Body of pancreas (tissue), 4 donors: Measurements from ENCODE around the gene RNF152. TPM values are rescaled to one million over a fixed set of nuclear protein-coding genes. Genes with fewer than 3 reads are reported as not detected.

Experiments
- ATAC-seq: fragments of 150-250 bp; one replicate; pipeline ENCODE4 v1.9.1; 2016
- DNase-seq, 4 donors: peaks; one replicate each; pipeline ENCODE4 v3.0.0-alpha.2; 2019
- H3K27ac ChIP-seq, 4 donors: fragments of 200-600 bp; sonication (generic); 1 replicate in 3 of 4; 2 replicates in 1 of 4; pipeline versions ENCODE4 v1.5.1 to v1.6.1; 2016 to 2019; ENCODE audit warnings: mild to moderate bottlenecking in 1 of 4, mixed read lengths in 1 of 4, moderate library complexity in 1 of 4
- H3K27me3 ChIP-seq, 2 donors: fragments of 200-600 bp; sonication (generic); one replicate each; pipeline ENCODE4 v1.6.0; 2016; ENCODE audit warnings: mild to moderate bottlenecking in 1 of 2
- H3K36me3 ChIP-seq, 2 donors: fragments of 200-600 bp; sonication (generic); replicated peaks in 1 of 2; 2 replicates each; pipeline ENCODE4 v1.5.1; 2016; ENCODE audit warnings: low read depth in 2 of 2; ENCODE audit not compliant: insufficient read depth in 1 of 2
- H3K4me1 ChIP-seq: fragments of 200-600 bp; sonication (generic); one replicate; pipeline ENCODE4 v1.6.0; 2016
- H3K4me3 ChIP-seq, 2 donors: fragments of 200-600 bp; sonication (generic); 1 replicate in 1 of 2; 2 replicates in 1 of 2; pipeline ENCODE4 v1.5.1; 2016 to 2019
- H3K9me3 ChIP-seq, 3 donors: fragments of 200-600 bp; sonication (generic); 1 replicate in 2 of 3; 2 replicates in 1 of 3; pipeline ENCODE4 v1.5.1; 2016
- CTCF ChIP-seq, 7 experiments: fragments of 450-650 bp in 4 of 7; fragments of 200-600 bp in 3 of 7; sonication (generic) in 3 of 7; IDR thresholded peaks; one replicate each; pipeline ENCODE4 v1.5.1; 2016 to 2019; ENCODE audit warnings: antibody characterized with exemption in 7 of 7
- POLR2A ChIP-seq, 3 donors: fragments of 450-650 bp; IDR thresholded peaks; one replicate each; pipeline ENCODE4 v1.6.1; 2016; ENCODE audit warnings: antibody characterized with exemption in 3 of 3, mild to moderate bottlenecking in 2 of 3
- WGBS, 2 donors: methylation state at CpG; one replicate each; pipeline ENCODE4 v1.1.5; 2017; 5-methylcytosine and 5-hydroxymethylcytosine counted together
- intact Hi-C: fragments of 100-400 bp; cut with DNase I; formaldehyde crosslinking; loops from one replicate; pipeline ENCODE4 v1.15.1; 2023
- total RNA-seq, 2 donors: library from RNA; depleted of rRNA; stranded (reverse); fragments of >200 nt; gene quantifications; one replicate each; pipeline ENCODE4 v1.1.0, GENCODE V29; 2016

The RNF152 gene
- total RNA-seq: 10 to 100 TPM in 1 of 2 donors, 1 to 10 TPM in 1; 7.8 to 11.5 TPM

GRCh38 chr18:61892683-61893308, at the start of gene RNF152:
RNF152 (minus strand) TSS chr18:61893007; CDS start chr18:61816463, 76,544 bp downstream.
- peak within 1 kb of the TSS; percentile 12 to 85 (median 74) for H3K27ac ChIP-seq
- TF ChIP-seq CTCF (IDR thresholded peaks at IDR 0.05) (peak in 2 of 7 experiments; percentile 5 to 12), POLR2A (IDR thresholded peaks at IDR 0.05) (peak in 1 of 3 donors; percentile 18)
- ATAC-seq: peak; percentile 16
- peak; percentile 27 to 43 (median 31) for DNase-seq
- peak within 1 kb of the TSS; percentile 46 to 95 for H3K4me3 ChIP-seq
- no peaks in the 10 kb centered on the region for H3K9me3 ChIP-seq
- intact Hi-C loops: loop anchor here (5.0 kb wide), 1 partner anchor 255 kb away; no protein-coding TSS in a partner anchor
- WGBS, 2 donors: 10 to 17% methylated on average over 28 of the region's 28 CpGs
- no peaks in the 10 kb centered on the region for H3K36me3 ChIP-seq
- peaks cover 24% of the 10 kb centered on the region for H3K4me1 ChIP-seq
- H3K27me3 ChIP-seq: no peaks in the 10 kb centered on the region

- Histone ChIP-seq H3K27ac (no peak overlapping the region), H3K4me3 (no peak overlapping the region), H3K36me3 (no peaks in the 10 kb centered on the region), H3K4me1 (no peaks in the 10 kb centered on the region), H3K27me3 (no peaks in the 10 kb centered on the region), H3K9me3 (no peaks in the 10 kb centered on the region)
- 71 to 75% methylated on average over 1 of the region's 1 CpG for WGBS, 2 donors
- no peak for DNase-seq
- intact Hi-C loops: no loop called here
- no peak for ATAC-seq
- no peak for TF ChIP-seq CTCF (IDR thresholded peaks at IDR 0.05)
- TF ChIP-seq POLR2A (IDR thresholded peaks at IDR 0.05): no peak
Observed at GRCh38 chr18:61941948-61942471, 49.2 kb upstream of the RNF152 start.

GRCh38 chr18:61939046-61939674, 46.4 kb upstream of the RNF152 start:
- ATAC-seq (no peak), DNase-seq (no peak)
- intact Hi-C loops: no loop called here
- Histone ChIP-seq H3K4me3 (no peak overlapping the region), H3K27me3 (no peaks in the 10 kb centered on the region), H3K4me1 (no peaks in the 10 kb centered on the region), H3K27ac (no peak overlapping the region), H3K36me3 (no peaks in the 10 kb centered on the region), H3K9me3 (no peaks in the 10 kb centered on the region)
- TF ChIP-seq POLR2A (IDR thresholded peaks at IDR 0.05): no peak
- TF ChIP-seq CTCF (IDR thresholded peaks at IDR 0.05): no peak
- 62 to 66% methylated on average over 4 of the region's 4 CpGs for WGBS, 2 donors

- TF ChIP-seq CTCF (IDR thresholded peaks at IDR 0.05) (no peak), POLR2A (IDR thresholded peaks at IDR 0.05) (no peak)
- Histone ChIP-seq H3K36me3 (no peaks in the 10 kb centered on the region), H3K27me3 (no peaks in the 10 kb centered on the region), H3K27ac (no peak overlapping the region), H3K4me1 (no peaks in the 10 kb centered on the region), H3K9me3 (no peaks in the 10 kb centered on the region), H3K4me3 (no peak overlapping the region)
- DNase-seq: no peak
- no peak for ATAC-seq
- intact Hi-C loops: no loop called here
- WGBS, 2 donors: 57 to 59% methylated on average over 3 of the region's 3 CpGs
Observed at GRCh38 chr18:61935362-61935761, 42.6 kb upstream of the RNF152 start.
